Gastroesophageal sphincter (tissue), 4 donors: ENCODE measurements around the gene BARHL1. TPM values are rescaled to one million over a fixed set of nuclear protein-coding genes. Genes with fewer than 3 reads are reported as not detected.

ENCODE experiments used
- ATAC-seq: fragments of 150-250 bp; one replicate; pipeline ENCODE4 v1.9.1; 2016; ENCODE audit warnings: mild to moderate bottlenecking, moderate library complexity
- H3K27ac ChIP-seq, 4 donors: fragments of 200-600 bp; sonication (generic) in 3 of 4; 1 replicate in 3 of 4; 2 replicates in 1 of 4; pipeline ENCODE4 v1.5.1; 2016 to 2019
- H3K27me3 ChIP-seq: fragments of 200-600 bp; sonication (generic); one replicate; pipeline ENCODE4 v1.5.1; 2019
- H3K36me3 ChIP-seq, 2 donors: fragments of 200-600 bp; sonication (generic); one replicate each; pipeline ENCODE4 v1.5.1; 2019; ENCODE audit warnings: control low read depth in 1 of 2
- H3K4me1 ChIP-seq, 3 donors: fragments of 200-600 bp; sonication (generic); 1 replicate in 2 of 3; 2 replicates in 1 of 3; pipeline ENCODE4 v1.5.1; 2016 to 2019; ENCODE audit warnings: control low read depth in 2 of 3
- H3K4me3 ChIP-seq, 2 donors: fragments of 200-600 bp; sonication (generic); one replicate each; pipeline ENCODE4 v1.5.1; 2019; ENCODE audit warnings: mild to moderate bottlenecking in 1 of 2, moderate library complexity in 1 of 2
- H3K9me3 ChIP-seq, 3 donors: fragments of 200-600 bp; sonication (generic); one replicate each; pipeline ENCODE4 v1.5.1; 2017 to 2019; ENCODE audit warnings: control low read depth in 2 of 3
- EP300 ChIP-seq: sonication (generic); formaldehyde crosslinking; IDR thresholded peaks from one replicate; pipeline ENCODE4 v1.6.1; 2017; ENCODE audit warnings: antibody characterized with exemption, mild to moderate bottlenecking
- POLR2A ChIP-seq, 2 donors: fragments of 450-650 bp; IDR thresholded peaks; one replicate each; pipeline ENCODE4 v1.6.1; 2017; ENCODE audit warnings: antibody characterized with exemption in 2 of 2, mild to moderate bottlenecking in 2 of 2, moderate library complexity in 1 of 2
- POLR2AphosphoS5 ChIP-seq: sonication (generic); formaldehyde crosslinking; IDR thresholded peaks from one replicate; pipeline ENCODE4 v1.6.1; 2017; ENCODE audit warnings: antibody characterized with exemption
- WGBS, 2 donors: methylation state at CpG; one replicate each; pipeline ENCODE4 v1.1.5; 2018; ENCODE audit warnings: low coverage in 1 of 2; 5-methylcytosine and 5-hydroxymethylcytosine counted together
- total RNA-seq, 4 donors: library from RNA; depleted of rRNA; stranded (reverse); fragments of >200 nt; gene quantifications; one replicate each; pipeline ENCODE4 v1.1.0, GENCODE V29; 2016
- TF ChIP-seq, protein P1 (sequence below), 4 experiments: fragments of 200-600 bp in 2 of 4; fragments of 450-650 bp in 2 of 4; sonication (generic) in 1 of 4; IDR thresholded peaks; one replicate each; pipeline ENCODE4 v1.5.1; 2017 to 2019; ENCODE audit warnings: antibody characterized with exemption in 4 of 4, mild to moderate bottlenecking in 2 of 4, moderate library complexity in 2 of 4

The BARHL1 gene
- total RNA-seq, 4 donors from 2014 or later: not detected

DNA sequence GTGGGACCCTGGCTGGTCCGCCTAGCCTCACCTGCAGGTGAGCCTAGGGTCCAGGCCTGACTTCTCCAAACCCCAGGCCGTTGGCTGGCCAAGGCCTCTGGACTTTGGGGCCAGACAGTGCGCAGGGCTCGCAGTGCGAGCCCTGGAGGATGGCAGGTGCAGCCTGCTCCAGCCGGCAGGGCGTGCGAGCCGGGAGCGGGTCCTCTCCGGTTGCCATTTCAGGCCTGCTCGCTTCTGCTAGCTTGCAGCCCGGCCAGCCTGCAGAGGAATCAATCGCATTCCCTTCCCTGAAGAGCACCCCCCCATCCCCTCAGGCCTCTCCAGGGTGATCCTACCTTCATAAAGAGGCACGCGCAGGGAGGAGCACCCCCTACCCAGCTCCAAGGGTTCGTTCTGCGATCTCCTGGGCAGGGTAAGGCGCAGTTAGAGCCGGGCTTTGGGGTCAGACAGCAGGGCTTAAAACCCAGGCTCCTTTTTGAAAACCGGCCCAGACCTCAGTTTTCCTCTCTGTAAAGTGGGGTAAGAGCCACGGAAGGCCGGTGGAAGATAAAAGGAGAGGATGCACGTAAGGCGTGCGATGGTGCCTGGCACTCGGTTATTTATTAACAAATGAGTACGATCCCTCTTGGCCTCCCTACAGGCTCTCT lies 6.2 kb downstream of the BARHL1 start:
- no peak overlapping the region for H3K4me3 ChIP-seq
- H3K4me1 ChIP-seq: peaks cover 0 to 33% (median 0%) of the 10 kb centered on the region in 3 donors
- TF ChIP-seq EP300 (no peak), POLR2AphosphoS5 (no peak), POLR2A (IDR thresholded peaks at IDR 0.05) (no peak)
- TF ChIP-seq, protein P1, sequence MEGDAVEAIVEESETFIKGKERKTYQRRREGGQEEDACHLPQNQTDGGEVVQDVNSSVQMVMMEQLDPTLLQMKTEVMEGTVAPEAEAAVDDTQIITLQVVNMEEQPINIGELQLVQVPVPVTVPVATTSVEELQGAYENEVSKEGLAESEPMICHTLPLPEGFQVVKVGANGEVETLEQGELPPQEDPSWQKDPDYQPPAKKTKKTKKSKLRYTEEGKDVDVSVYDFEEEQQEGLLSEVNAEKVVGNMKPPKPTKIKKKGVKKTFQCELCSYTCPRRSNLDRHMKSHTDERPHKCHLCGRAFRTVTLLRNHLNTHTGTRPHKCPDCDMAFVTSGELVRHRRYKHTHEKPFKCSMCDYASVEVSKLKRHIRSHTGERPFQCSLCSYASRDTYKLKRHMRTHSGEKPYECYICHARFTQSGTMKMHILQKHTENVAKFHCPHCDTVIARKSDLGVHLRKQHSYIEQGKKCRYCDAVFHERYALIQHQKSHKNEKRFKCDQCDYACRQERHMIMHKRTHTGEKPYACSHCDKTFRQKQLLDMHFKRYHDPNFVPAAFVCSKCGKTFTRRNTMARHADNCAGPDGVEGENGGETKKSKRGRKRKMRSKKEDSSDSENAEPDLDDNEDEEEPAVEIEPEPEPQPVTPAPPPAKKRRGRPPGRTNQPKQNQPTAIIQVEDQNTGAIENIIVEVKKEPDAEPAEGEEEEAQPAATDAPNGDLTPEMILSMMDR (IDR thresholded peaks at IDR 0.05): no peak
- H3K27me3 ChIP-seq: peaks cover 100% of the 10 kb centered on the region
- 13 to 40% methylated on average over 1 to 7 of the region's 28 CpGs for WGBS, 2 donors
- no peaks in the 10 kb centered on the region for H3K9me3 ChIP-seq
- H3K36me3 ChIP-seq: peaks cover 0 to 8% of the 10 kb centered on the region in 2 donors
- no peak for ATAC-seq
- no peak overlapping the region for H3K27ac ChIP-seq

DNA sequence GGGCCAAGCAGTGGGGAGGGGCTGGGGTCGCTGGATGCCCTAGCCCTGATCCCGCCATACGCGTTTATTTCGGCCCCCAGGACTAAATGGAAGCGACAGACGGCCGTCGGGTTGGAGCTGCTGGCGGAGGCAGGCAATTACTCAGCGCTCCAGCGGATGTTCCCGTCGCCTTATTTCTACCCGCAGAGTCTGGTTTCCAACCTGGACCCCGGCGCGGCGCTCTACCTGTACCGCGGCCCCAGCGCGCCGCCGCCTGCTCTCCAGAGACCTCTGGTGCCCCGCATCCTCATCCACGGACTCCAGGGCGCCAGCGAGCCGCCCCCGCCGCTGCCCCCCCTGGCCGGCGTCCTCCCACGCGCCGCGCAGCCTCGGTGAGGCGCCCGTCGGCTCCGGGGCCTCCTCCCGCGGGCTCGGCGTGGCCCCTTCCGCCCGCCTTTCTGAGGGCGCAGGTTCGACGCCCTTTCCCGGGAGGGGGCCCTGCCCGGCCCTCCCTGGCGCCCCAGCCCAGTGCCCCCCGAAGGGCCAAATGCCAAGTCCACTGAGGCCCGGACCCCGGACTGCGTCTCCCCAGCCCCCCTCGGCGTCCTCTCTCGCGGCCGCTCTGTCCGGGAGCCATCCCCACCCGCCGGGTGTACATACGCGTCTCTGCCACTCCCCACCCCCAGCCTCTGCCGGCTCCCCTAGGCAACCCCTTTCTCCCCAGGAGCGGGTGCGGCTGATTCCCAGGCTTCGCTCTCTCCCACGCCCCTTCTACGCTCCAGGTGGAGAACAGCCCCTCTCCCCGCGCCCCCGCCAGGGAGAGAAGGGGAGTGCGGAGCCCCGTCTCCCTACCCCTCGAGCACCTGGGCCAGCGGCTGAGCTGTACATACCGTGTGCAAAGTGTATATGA lies 7.0 kb downstream of the BARHL1 start:
- no peak overlapping the region for H3K27ac ChIP-seq
- H3K9me3 ChIP-seq: no peaks in the 10 kb centered on the region
- 5% methylated on average over 4 of the region's 83 CpGs; no CpG with 5 or more reads in 1 of the 2 donors for WGBS, 2 donors
- ATAC-seq: no peak
- TF ChIP-seq POLR2AphosphoS5 (no peak), POLR2A (IDR thresholded peaks at IDR 0.05) (no peak), EP300 (no peak)
- TF ChIP-seq, protein P1 (IDR thresholded peaks at IDR 0.05): no peak
- peaks cover 0 to 16% of the 10 kb centered on the region in 2 donors for H3K36me3 ChIP-seq
- no peak overlapping the region for H3K4me3 ChIP-seq
- peaks cover 99% of the 10 kb centered on the region for H3K27me3 ChIP-seq
- peaks cover 0 to 33% (median 0%) of the 10 kb centered on the region in 3 donors for H3K4me1 ChIP-seq

DNA sequence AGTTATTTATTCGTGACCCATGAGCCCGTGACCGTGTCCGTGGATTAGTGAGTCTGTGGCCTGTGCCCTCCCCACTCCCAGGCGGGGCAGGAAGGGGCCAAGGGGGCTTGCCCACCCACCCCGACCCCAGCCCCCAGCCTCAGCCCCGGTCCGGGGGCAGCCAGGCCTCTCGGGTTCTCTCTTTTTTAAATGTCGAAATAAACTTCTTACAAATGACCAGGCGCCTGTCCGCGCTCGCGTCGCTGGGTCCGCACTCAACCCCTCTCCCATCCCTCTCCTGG lies 7.6 kb downstream of the BARHL1 start:
- H3K36me3 ChIP-seq: peaks cover 0 to 22% of the 10 kb centered on the region in 2 donors
- peaks cover 99% of the 10 kb centered on the region for H3K27me3 ChIP-seq
- no peaks in the 10 kb centered on the region for H3K9me3 ChIP-seq
- peaks cover 0 to 33% (median 0%) of the 10 kb centered on the region in 3 donors for H3K4me1 ChIP-seq
- ATAC-seq: no peak
- TF ChIP-seq EP300 (no peak), POLR2A (IDR thresholded peaks at IDR 0.05) (no peak), POLR2AphosphoS5 (no peak)
- TF ChIP-seq, protein P1 (IDR thresholded peaks at IDR 0.05): no peak
- WGBS, 2 donors: 2 to 7% methylated on average over 5 to 7 of the region's 17 CpGs
- H3K4me3 ChIP-seq: no peak overlapping the region
- no peak overlapping the region for H3K27ac ChIP-seq

DNA sequence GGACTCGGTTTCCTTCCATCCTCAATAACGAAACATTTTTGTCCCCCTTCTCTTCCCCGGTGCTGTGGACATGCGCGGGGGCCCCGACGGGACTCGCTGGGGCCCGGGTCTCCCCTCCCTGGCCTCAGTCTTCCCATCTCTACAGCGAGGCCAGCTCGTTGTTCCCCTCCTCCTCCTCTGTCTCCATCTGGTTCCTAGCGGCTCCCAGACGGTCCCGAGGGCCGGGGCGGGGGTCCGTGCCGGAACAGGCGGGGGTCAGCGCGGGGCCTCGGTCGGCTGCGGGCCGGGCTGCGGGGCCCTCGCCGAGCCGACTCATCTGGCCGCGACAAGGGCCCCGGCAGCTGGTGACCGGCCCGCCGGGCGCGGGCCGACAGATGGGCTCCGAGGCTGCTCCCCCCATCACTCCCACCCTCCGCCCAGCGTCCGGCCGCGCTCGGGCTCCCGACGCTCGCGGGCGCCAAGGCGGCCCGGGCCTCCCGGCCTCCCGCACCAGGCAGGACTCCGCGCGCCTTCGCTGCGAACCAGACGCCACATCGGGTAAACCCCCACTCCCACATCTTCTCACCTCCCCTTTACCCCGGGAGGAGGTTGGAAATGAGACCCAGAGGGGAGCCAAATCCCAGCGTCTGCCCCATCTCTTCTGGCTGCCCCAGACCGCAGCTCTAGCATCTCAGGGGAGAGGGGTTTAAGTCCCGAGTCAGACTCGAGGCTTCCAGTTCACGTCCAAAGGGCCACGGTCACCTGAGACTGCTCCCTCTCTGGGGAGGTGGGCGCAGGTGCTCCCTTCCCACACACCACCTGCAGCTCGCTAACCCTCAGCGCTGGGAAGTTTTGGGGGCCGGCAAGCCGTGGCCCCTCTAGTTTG lies 8.1 kb downstream of the BARHL1 start:
- Histone ChIP-seq H3K27me3 (peaks cover 95% of the 10 kb centered on the region), H3K4me3 (no peak overlapping the region), H3K36me3 (peaks cover 0 to 28% of the 10 kb centered on the region in 2 donors), H3K9me3 (no peaks in the 10 kb centered on the region), H3K27ac (no peak overlapping the region), H3K4me1 (peaks cover 0 to 33% (median 0%) of the 10 kb centered on the region in 3 donors)
- WGBS, 2 donors: 1 to 4% methylated on average over 5 to 14 of the region's 73 CpGs
- TF ChIP-seq, protein P1 (IDR thresholded peaks at IDR 0.05): no peak
- TF ChIP-seq EP300 (no peak), POLR2A (IDR thresholded peaks at IDR 0.05) (no peak), POLR2AphosphoS5 (no peak)
- ATAC-seq: no peak
